ENCODE data around the gene UBXN1.
"Not testable (repeated sequence)": the region's sequence is repeated elsewhere in the genome, so short reads cannot be mapped to it uniquely, and the experiment has no call there.

The UBXN1 gene

GRCh38 chr11:62702246-62702645 lies 23.4 kb upstream of the UBXN1 start:
- Histone ChIP-seq H3K4me2 (ENCODE audit: low read length) (no peak overlapping the region), H3K4me3 (ENCODE audit: low read length) (no peak overlapping the region), H3K79me2 (ENCODE audit: control insufficient read depth, low read length) (peaks cover 9% of the 10 kb centered on the region), H3K9me3 (ENCODE audit: control insufficient read depth, insufficient read depth, low read length) (no peaks in the 10 kb centered on the region), H3F3A (ENCODE audit: control insufficient read depth, insufficient read depth) (peaks cover 7% of the 10 kb centered on the region; the same call in 1 of the 2 replicates), H3K36me3 (ENCODE audit: control insufficient read depth, low read length) (peaks cover 28% of the 10 kb centered on the region), H3K27ac (ENCODE audit: low read depth, low read length) (no peak overlapping the region), H3K9me2 (replicated peaks; ENCODE audit: control insufficient read depth, low read length) (no peaks in the 10 kb centered on the region), H3K27me3 (ENCODE audit: control insufficient read depth, low read length) (no peaks in the 10 kb centered on the region), H3K4me1 (ENCODE audit: control insufficient read depth, low read length) (peaks cover 19% of the 10 kb centered on the region), H4K20me1 (ENCODE audit: control insufficient read depth, insufficient read depth, low read depth, low read length) (no peaks in the 10 kb centered on the region)
- no peak for TF ChIP-seq EZH2phosphoT487 (IDR thresholded peaks at IDR 0.05; ENCODE audit: borderline replicate concordance, low read length)
- TF ChIP-seq, protein P1, sequence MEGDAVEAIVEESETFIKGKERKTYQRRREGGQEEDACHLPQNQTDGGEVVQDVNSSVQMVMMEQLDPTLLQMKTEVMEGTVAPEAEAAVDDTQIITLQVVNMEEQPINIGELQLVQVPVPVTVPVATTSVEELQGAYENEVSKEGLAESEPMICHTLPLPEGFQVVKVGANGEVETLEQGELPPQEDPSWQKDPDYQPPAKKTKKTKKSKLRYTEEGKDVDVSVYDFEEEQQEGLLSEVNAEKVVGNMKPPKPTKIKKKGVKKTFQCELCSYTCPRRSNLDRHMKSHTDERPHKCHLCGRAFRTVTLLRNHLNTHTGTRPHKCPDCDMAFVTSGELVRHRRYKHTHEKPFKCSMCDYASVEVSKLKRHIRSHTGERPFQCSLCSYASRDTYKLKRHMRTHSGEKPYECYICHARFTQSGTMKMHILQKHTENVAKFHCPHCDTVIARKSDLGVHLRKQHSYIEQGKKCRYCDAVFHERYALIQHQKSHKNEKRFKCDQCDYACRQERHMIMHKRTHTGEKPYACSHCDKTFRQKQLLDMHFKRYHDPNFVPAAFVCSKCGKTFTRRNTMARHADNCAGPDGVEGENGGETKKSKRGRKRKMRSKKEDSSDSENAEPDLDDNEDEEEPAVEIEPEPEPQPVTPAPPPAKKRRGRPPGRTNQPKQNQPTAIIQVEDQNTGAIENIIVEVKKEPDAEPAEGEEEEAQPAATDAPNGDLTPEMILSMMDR (IDR thresholded peaks at IDR 0.05; ENCODE audit: low read depth, low read length, poor library complexity, severe bottlenecking) = no peak

DNA sequence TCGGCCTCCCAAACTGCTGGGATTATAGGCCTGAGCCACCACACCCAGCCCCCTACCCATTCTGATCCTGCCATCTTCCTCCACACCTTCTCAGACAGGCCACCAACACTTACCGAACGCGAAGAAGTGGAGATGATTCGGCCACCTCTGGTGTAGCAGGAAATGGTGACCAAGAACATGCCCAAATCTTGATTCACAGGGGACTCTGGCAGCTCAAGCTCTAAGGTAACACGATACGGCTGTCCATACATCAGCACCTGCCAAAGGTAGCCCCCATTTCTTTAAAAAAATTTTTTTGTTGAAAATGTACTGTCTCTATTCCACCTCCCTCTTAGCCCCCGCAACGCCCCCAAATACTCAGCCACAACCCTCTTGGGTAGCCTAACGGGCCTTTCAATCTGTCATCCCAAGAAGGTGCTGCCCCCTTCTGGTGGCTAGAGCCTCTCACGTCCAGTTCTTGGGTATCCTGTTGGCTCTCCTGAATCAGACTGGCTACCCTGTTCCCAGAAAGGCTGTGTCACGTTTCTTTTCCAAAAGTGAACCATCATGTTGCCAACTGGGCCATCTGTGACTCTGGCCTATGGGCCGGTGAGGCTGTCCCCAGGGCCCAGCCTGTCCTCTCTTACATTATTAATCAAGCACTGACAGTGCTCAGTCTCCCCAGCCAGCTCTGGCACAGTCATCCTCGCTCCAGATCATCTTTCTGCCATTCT lies 15.7 kb upstream of the UBXN1 start:
- H3K79me2 ChIP-seq (ENCODE audit: control insufficient read depth, low read length) = no peaks in the 10 kb centered on the region
- H3K9me2 ChIP-seq (replicated peaks; ENCODE audit: control insufficient read depth, low read length) = no peaks in the 10 kb centered on the region
- H3K27me3 ChIP-seq (ENCODE audit: control insufficient read depth, low read length) = no peaks in the 10 kb centered on the region
- TF ChIP-seq EZH2phosphoT487 (IDR thresholded peaks at IDR 0.05; ENCODE audit: borderline replicate concordance, low read length) = no peak
- TF ChIP-seq, protein P1 (IDR thresholded peaks at IDR 0.05; ENCODE audit: low read depth, low read length, poor library complexity, severe bottlenecking) = peak; percentile 93
- H3F3A ChIP-seq (ENCODE audit: control insufficient read depth, insufficient read depth) = 0 out of 2 replicates have a peak, but pooled peaks cover 4% of the 10 kb centered on the region
- H4K20me1 ChIP-seq (ENCODE audit: control insufficient read depth, insufficient read depth, low read depth, low read length) = no peaks in the 10 kb centered on the region
- no peaks in the 10 kb centered on the region for H3K4me1 ChIP-seq (ENCODE audit: control insufficient read depth, low read length)
- no peak overlapping the region for H3K4me3 ChIP-seq (ENCODE audit: low read length)
- H3K36me3 ChIP-seq (ENCODE audit: control insufficient read depth, low read length) = peaks cover 27% of the 10 kb centered on the region
- H3K9me3 ChIP-seq (ENCODE audit: control insufficient read depth, insufficient read depth, low read length) = no peaks in the 10 kb centered on the region
- no peak overlapping the region for H3K4me2 ChIP-seq (ENCODE audit: low read length)
- H3K27ac ChIP-seq (ENCODE audit: low read depth, low read length) = no peak overlapping the region

GRCh38 chr11:62693624-62694023 lies 14.8 kb upstream of the UBXN1 start:
- not testable (repeated sequence) for H3F3A ChIP-seq (ENCODE audit: control insufficient read depth, insufficient read depth); H3K79me2 ChIP-seq (ENCODE audit: control insufficient read depth, low read length); H3K27me3 ChIP-seq (ENCODE audit: control insufficient read depth, low read length); H3K9me3 ChIP-seq (ENCODE audit: control insufficient read depth, insufficient read depth, low read length); H3K4me2 ChIP-seq (ENCODE audit: low read length); H3K4me1 ChIP-seq (ENCODE audit: control insufficient read depth, low read length); H4K20me1 ChIP-seq (ENCODE audit: control insufficient read depth, insufficient read depth, low read depth, low read length); H3K27ac ChIP-seq (ENCODE audit: low read depth, low read length); H3K4me3 ChIP-seq (ENCODE audit: low read length); H3K9me2 ChIP-seq (replicated peaks; ENCODE audit: control insufficient read depth, low read length)
- H3K36me3 ChIP-seq (ENCODE audit: control insufficient read depth, low read length) = peaks cover 27% of the 10 kb centered on the region

DNA sequence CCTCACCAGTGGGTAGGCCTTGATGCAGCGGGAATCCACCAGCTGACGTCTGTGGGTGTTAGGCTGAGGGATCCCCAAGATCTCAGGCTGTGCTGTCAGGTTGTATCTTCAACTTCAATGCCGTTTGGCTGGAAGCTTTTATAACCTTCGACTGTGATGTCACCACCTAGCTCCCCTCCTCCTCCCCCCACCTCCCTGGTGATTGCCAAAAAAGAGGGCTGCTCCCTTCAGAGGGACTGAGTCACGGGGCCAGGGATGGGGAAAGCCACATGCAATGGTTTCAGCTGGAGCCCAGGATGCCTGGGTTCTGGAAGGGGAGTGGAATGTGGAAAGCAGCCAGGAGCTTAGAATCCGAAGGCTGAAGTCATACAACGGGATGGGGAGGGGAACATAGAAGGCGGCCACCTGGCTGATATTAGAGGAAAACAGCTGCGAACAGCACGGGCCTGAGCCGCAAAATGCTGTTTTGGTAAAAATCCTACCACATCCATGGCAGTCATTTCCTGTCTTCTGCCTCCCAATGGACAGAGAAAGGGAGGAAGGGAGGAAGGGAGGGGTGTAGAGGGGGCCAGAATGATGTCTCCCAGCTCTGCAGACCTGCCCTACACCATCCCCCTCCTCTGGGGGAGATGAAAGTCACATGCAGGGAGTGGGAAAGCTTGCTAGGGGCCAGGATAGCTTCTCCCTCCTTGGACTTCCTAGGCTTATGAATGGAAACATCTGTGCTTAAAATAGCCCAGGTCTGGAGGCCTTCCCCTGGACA lies 10.7 kb upstream of the UBXN1 start, which contains the start of gene LRRN4CL:
LRRN4CL (minus strand) TSS at position 110 of the 763 bp plus-strand sequence. CDS start 1,022 bp downstream, outside the sequence.
- Histone ChIP-seq H3K4me1 (ENCODE audit: control insufficient read depth, low read length) (no peaks in the 10 kb centered on the region), H3F3A (ENCODE audit: control insufficient read depth, insufficient read depth) (peaks cover 3% of the 10 kb centered on the region; the same call in 1 of the 2 replicates), H3K27ac (ENCODE audit: low read depth, low read length) (no peak within 1 kb of the TSS), H3K79me2 (ENCODE audit: control insufficient read depth, low read length) (no peaks in the 10 kb centered on the region), H3K4me3 (ENCODE audit: low read length) (no peak within 1 kb of the TSS), H4K20me1 (ENCODE audit: control insufficient read depth, insufficient read depth, low read depth, low read length) (no peaks in the 10 kb centered on the region), H3K36me3 (ENCODE audit: control insufficient read depth, low read length) (peaks cover 24% of the 10 kb centered on the region), H3K9me2 (replicated peaks; ENCODE audit: control insufficient read depth, low read length) (no peaks in the 10 kb centered on the region), H3K4me2 (ENCODE audit: low read length) (no peak within 1 kb of the TSS), H3K27me3 (ENCODE audit: control insufficient read depth, low read length) (no peaks in the 10 kb centered on the region), H3K9me3 (ENCODE audit: control insufficient read depth, insufficient read depth, low read length) (no peaks in the 10 kb centered on the region)
- no peak for TF ChIP-seq EZH2phosphoT487 (IDR thresholded peaks at IDR 0.05; ENCODE audit: borderline replicate concordance, low read length)
- TF ChIP-seq, protein P1 (IDR thresholded peaks at IDR 0.05; ENCODE audit: low read depth, low read length, poor library complexity, severe bottlenecking) = no peak

Measured in DOHH2 (cell line).